GM18502 (cell line): ENCODE results near the gene MB.
"Not testable (repeated sequence)": the region's sequence is repeated elsewhere in the genome, so short reads cannot be mapped to it uniquely, and the experiment has no call there.

ENCODE experiments used
- ATAC-seq: cut with Tn5 transposase; IDR thresholded peaks from one replicate; pipeline ENCODE4 v1.9.1; 2021; ENCODE audit warnings: mild to moderate bottlenecking; ENCODE audit not compliant: unreplicated experiment, poor library complexity

The MB gene

GRCh38 chr22:35617137-35617755, at the start of gene MB:
Gene MB, minus strand, starts transcription at chr22:35617329. Its CDS starts 72 bp downstream, at chr22:35617257.
- no peak for ATAC-seq

GRCh38 chr22:35666699-35667098, 49.6 kb upstream of the MB start:
- ATAC-seq: not testable (repeated sequence)

- no peak for ATAC-seq
Observed at GRCh38 chr22:35664955-35665587, 47.9 kb upstream of the MB start.

DNA sequence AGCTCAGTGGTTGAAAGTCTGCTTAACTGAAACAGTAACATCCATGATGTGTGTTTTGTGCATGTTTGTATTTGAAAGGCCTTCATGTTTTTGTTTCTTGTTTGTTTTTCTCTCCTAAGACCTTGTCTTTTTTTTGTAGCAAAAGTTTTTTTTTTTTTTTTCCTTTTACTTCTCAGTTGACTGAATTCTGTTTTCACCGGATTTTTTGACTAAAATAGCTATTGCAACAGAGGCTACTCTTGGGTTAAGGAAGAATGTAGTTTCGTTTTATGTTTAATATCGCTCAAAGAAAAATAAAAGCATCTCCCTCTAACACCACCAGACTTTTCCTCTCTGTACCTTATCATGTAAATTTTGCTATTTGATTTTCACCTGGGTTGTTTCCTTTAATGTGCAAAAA, 46.2 kb upstream of the MB start:
- ATAC-seq: no peak

DNA sequence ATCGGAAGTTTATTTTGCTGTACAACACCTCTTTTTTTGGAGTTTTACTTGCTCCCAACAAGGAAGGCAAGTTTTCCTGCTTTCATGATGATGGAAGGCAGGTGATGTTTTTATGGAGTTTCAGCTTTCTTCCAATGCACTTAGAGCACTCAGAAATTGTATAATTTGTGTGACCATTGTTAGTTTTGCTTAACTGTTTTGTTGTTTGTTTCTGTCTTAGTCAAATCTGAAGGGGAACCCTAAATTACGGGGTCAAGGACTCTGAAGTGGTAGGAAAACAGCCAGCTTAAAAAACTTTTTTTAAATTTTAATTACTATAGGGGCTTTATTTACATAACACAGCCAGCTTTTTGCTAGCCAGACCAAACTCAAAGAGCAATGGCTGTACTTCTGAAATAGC, 45.8 kb upstream of the MB start:
- ATAC-seq: no peak

GRCh38 chr22:35661464-35661863, 44.3 kb upstream of the MB start:
- no peak for ATAC-seq

GRCh38 chr22:35660291-35661127, 43.4 kb upstream of the MB start:
- no peak for ATAC-seq

- no peak for ATAC-seq
Observed at GRCh38 chr22:35657571-35658312, 40.6 kb upstream of the MB start.

GRCh38 chr22:35656284-35656752, 39.2 kb upstream of the MB start:
- no peak for ATAC-seq

DNA sequence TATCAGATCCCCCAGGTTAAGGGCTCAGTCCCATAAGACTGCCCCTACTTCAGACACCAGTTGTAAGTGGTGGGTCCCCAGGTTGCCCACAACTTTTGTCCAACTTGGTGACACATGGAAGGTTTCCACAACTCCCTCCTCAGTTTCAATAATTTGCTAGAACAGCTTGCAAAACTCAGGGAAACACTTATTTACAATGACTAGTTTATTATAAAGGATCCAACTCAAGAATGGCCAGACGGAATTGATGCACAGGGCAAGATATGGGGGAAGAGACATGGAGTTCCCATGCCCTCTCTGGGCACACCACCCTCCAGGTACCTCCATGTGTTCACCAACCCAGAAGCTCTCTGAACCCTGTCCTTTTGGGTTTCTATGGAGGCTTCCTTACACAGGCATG, 36.7 kb upstream of the MB start:
- ATAC-seq: no peak

- ATAC-seq: no peak
Observed at GRCh38 chr22:35651085-35651484, 34.0 kb upstream of the MB start.

GRCh38 chr22:35649636-35650250, 32.6 kb upstream of the MB start:
- ATAC-seq: no peak

DNA sequence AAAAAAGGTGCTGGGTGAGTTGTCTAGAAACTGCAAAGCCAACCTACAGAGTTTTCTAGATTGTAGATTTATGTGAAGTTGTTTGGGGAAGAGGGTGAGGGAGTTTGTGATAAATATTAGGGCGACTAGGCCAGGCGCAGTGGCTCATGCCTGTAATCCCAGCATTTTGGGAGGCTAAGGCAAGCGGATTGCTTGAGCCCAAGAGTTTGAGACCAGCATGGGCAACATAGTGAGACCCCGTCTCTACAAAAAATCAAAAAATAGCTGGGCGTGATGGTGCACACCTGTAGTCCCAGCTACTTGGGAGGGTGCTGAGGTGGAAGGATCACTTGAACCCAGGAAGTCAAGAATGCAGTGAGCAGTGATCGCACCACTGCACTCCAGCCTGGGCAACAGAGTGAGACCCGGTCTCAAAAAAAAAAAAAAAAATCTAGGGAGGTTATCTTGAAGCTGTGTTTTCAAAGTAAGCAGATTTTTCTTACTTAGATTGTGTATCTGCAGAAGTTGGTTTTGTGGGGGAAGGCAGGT, 32.0 kb upstream of the MB start:
- ATAC-seq: no peak

- ATAC-seq: no peak
Observed at GRCh38 chr22:35648066-35649025, 31.2 kb upstream of the MB start, which contains the start of gene APOL6. Gene APOL6, plus strand, starts transcription at chr22:35648446. Its CDS starts 7,980 bp downstream, at chr22:35656426.

DNA sequence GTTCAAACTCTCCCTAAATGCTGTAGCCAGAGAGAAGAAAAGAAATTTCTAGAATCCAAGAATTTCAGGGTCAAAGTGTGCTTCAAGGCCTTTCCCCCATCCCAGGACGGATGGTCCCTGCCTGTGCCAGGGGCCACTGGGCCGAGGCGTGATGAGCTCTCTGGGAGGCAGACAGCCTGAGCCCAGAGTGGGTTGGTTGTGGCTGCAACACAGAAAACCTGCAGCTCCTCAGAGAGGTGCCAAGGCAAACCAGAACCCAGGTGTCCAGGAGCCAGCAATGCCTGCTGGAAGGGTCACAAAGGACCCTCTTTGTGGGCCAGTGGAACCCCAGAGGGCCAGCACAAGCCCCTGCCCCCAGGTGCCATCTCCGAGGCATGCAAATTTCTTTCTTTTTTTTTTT, 28.5 kb upstream of the MB start:
- ATAC-seq: no peak

- no peak for ATAC-seq
Observed at GRCh38 chr22:35643991-35644390, 26.9 kb upstream of the MB start.

GRCh38 chr22:35642305-35642741, 25.2 kb upstream of the MB start:
- no peak for ATAC-seq

GRCh38 chr22:35641494-35642120, 24.5 kb upstream of the MB start:
- ATAC-seq: no peak
